ENCODE measurements around the gene PRSS33. TPM values are rescaled to one million over a fixed set of nuclear protein-coding genes. Genes with fewer than 3 reads are reported as not detected.

PRSS33 gene
- total and polyA plus RNA-seq, 2 of the 8 experiments (the other 6 are each of a cell fraction or from before 2014, with no cell fraction given), result 0.09 TPM; not detected in 1

GRCh38 chr16:2774161-2774891, 13.0 kb downstream of the PRSS33 start:
- Histone ChIP-seq H3K14ac (ENCODE audit: insufficient read length) (no peak overlapping the region), H3K56ac (replicated peaks; ENCODE audit: insufficient read length, low read depth, low read length) (no peak overlapping the region), H2BK120ac (replicated peaks; ENCODE audit: low read depth, low read length) (no peak overlapping the region), H4K8ac (ENCODE audit: extremely low read depth, insufficient read depth, low read length) (no peak overlapping the region), H3K9ac (replicated peaks in 1 of 4; ENCODE audit: extremely low read depth in 1 of 4, low read depth in 3 of 4, low read length in 3 of 4) (no peak overlapping the region), H3K4ac (replicated peaks; ENCODE audit: insufficient read length, low read depth, low read length) (no peak overlapping the region), H3K4me1 (replicated peaks in 1 of 4; ENCODE audit: control insufficient read depth in 3 of 4, insufficient read depth in 4 of 4, low read length in 3 of 4) (peaks cover 0 to 4% (median 3%) of the 10 kb centered on the region in 4 experiments; a peak in 6 of 7 replicates), H4K20me1 (replicated peaks in 1 of 2; ENCODE audit: control insufficient read depth in 1 of 2, insufficient read depth in 2 of 2, low read length in 2 of 2) (peaks cover 19 to 29% of the 10 kb centered on the region in 2 experiments), H3K23ac (ENCODE audit: insufficient read length) (no peak overlapping the region), H3K9me3 (ENCODE audit: insufficient read depth in 2 of 2, low read depth in 1 of 2, low read length in 1 of 2) (no peaks in the 10 kb centered on the region), H2BK20ac (ENCODE audit: low read length) (no peak overlapping the region), H2BK5ac (ENCODE audit: low read depth, low read length) (no peak overlapping the region), H4K91ac (replicated peaks; ENCODE audit: insufficient read length, low read length) (no peak overlapping the region), H2BK15ac (ENCODE audit: low read length) (no peak overlapping the region), H3K27ac (ENCODE audit: low read depth, low read length) (no peak overlapping the region), H3K27me3 (replicated peaks in 1 of 4; ENCODE audit: control insufficient read depth in 3 of 4, extremely low read depth in 1 of 4, insufficient read depth in 3 of 4, low read length in 3 of 4) (no peaks in the 10 kb centered on the region), H3K4me3 (ENCODE audit: extremely low read depth in 1 of 4, insufficient read depth in 2 of 4, low read depth in 3 of 4, low read length in 4 of 4) (no peak overlapping the region), H2BK12ac (ENCODE audit: low read depth, low read length) (no peak overlapping the region), H3K79me1 (ENCODE audit: low read depth, low read length) (peaks cover 10% of the 10 kb centered on the region; the same call in 1 of the 2 replicates), H2AFZ (ENCODE audit: low read length) (no peak overlapping the region), H3K79me2 (ENCODE audit: control insufficient read depth in 1 of 2, insufficient read depth in 2 of 2, low read length in 2 of 2) (peaks cover 12 to 34% of the 10 kb centered on the region in 2 experiments), H3K36me3 (ENCODE audit: control insufficient read depth in 2 of 4, insufficient read depth in 4 of 4, low read length in 3 of 4) (peaks cover 27 to 56% (median 36%) of the 10 kb centered on the region in 4 experiments; a peak in 7 of 8 replicates), H4K5ac (ENCODE audit: insufficient read length, low read depth, low read length) (no peak overlapping the region), H3K23me2 (ENCODE audit: low read depth, low read length) (peaks cover 10% of the 10 kb centered on the region; the same call in 1 of the 2 replicates), H3K4me2 (ENCODE audit: insufficient read depth in 1 of 2, low read depth in 2 of 2, low read length in 2 of 2) (no peak overlapping the region), H3K18ac (ENCODE audit: extremely low read depth, low read length) (no peak overlapping the region), H2AK5ac (ENCODE audit: low read depth, low read length) (no peak overlapping the region)
- POLR2A ChIA-PET (ENCODE audit: partially characterized antibody), result interaction anchor here (1.2 to 9.5 kb wide), 7 partner anchors 9 to 43 kb away, joined by 3 to 180 read pairs (median 28); partner anchors contain the start of genes PRSS21 and SRRM2
- CTCF ChIA-PET (ENCODE audit: partially characterized antibody), result interaction anchor here (0.9 to 1.9 kb wide), 7 partner anchors 18 to 202 kb away, joined by 3 to 5 read pairs (median 3); no protein-coding TSS in a partner anchor
- 79% methylated on average over 7 of the region's 7 CpGs; no CpG with 5 or more reads in 1 of the 2 experiments for WGBS, 2 experiments (ENCODE audit: extremely low coverage in 1 of 2, insufficient coverage in 1 of 2, insufficient read length in 1 of 2, insufficient replicate concordance in 2 of 2, low coverage in 1 of 2, low lambda C conversion rate in 2 of 2, missing lambda C conversion rate in 1 of 2)
- DNase-seq (ENCODE audit: low read depth in 1 of 2, low spot score in 2 of 2) (no peak), FAIRE-seq (no peak)
- no peak for TF ChIP-seq TAF1 (IDR thresholded peaks at IDR 0.05; ENCODE audit: low read depth, low read length)
- no peak for TF ChIP-seq MAFK (IDR thresholded peaks at IDR 0.05; ENCODE audit: low read depth, low read length)
- TF ChIP-seq TBP (IDR thresholded peaks at IDR 0.05; ENCODE audit: low read depth, low read length), result no peak
- no peak for TF ChIP-seq RFX5 (IDR thresholded peaks at IDR 0.05; ENCODE audit: borderline replicate concordance, low read depth, low read length)
- TF ChIP-seq POU5F1 (IDR thresholded peaks at IDR 0.05; ENCODE audit: low read depth, low read length), result no peak
- no peak for TF ChIP-seq RBBP5 (IDR thresholded peaks at IDR 0.05; ENCODE audit: borderline replicate concordance, low read depth, low read length)
- no peak for TF ChIP-seq NANOG (IDR thresholded peaks at IDR 0.05; ENCODE audit: insufficient read depth, low read depth, low read length, poor library complexity, severe bottlenecking)
- TF ChIP-seq MAX (IDR thresholded peaks at IDR 0.05), result no peak
